ENCODE measurements around the gene STKLD1. TPM values are rescaled to one million over a fixed set of nuclear protein-coding genes. Genes with fewer than 3 reads are reported as not detected.

Gene STKLD1
- total and polyA plus RNA-seq, 5 donors from 2014 or later = 0.09 to 0.86 (median 0.18) TPM

GRCh38 chr9:133425049-133425632 lies 49.0 kb downstream of the STKLD1 start:
- Histone ChIP-seq H3K4me1 (ENCODE audit: control insufficient read depth, insufficient read depth, low read length, poor library complexity, severe bottlenecking) (no peaks in the 10 kb centered on the region), H3K9me3 (ENCODE audit: control insufficient read depth in 2 of 2, low read length in 2 of 2) (no peaks in the 10 kb centered on the region), H3K27ac (ENCODE audit: insufficient read depth, low read length, poor library complexity, severe bottlenecking) (no peak overlapping the region), H3K36me3 (ENCODE audit: control insufficient read depth, insufficient read depth, low read length) (no peaks in the 10 kb centered on the region), H3K27me3 (ENCODE audit: control insufficient read depth, insufficient read depth, low read length) (no peaks in the 10 kb centered on the region), H3K4me3 (ENCODE audit: low read depth, low read length) (no peak overlapping the region)
- no peaks in the 10 kb centered on the region for H3K9me3 Mint-ChIP-seq
- H3K27ac Mint-ChIP-seq = no peak overlapping the region
- no peaks in the 10 kb centered on the region for H3K36me3 Mint-ChIP-seq
- H3K4me1 Mint-ChIP-seq = peaks cover 0 to 14% (median 6%) of the 10 kb centered on the region in 4 donors
- DNase-seq (no peak), ATAC-seq (ENCODE audit: low read depth in 2 of 2) (no peak)
- no peak overlapping the region for H3K4me3 Mint-ChIP-seq
- H3K27me3 Mint-ChIP-seq = peaks cover 25% of the 10 kb centered on the region

- Histone ChIP-seq H3K4me3 (ENCODE audit: low read depth, low read length) (no peak overlapping the region), H3K9me3 (ENCODE audit: control insufficient read depth in 2 of 2, low read length in 2 of 2) (no peaks in the 10 kb centered on the region), H3K4me1 (ENCODE audit: control insufficient read depth, insufficient read depth, low read length, poor library complexity, severe bottlenecking) (no peaks in the 10 kb centered on the region), H3K36me3 (ENCODE audit: control insufficient read depth, insufficient read depth, low read length) (no peaks in the 10 kb centered on the region), H3K27ac (ENCODE audit: insufficient read depth, low read length, poor library complexity, severe bottlenecking) (no peak overlapping the region), H3K27me3 (ENCODE audit: control insufficient read depth, insufficient read depth, low read length) (no peaks in the 10 kb centered on the region)
- peaks cover 34% of the 10 kb centered on the region for H3K27me3 Mint-ChIP-seq
- ATAC-seq (ENCODE audit: low read depth in 2 of 2) (no peak), DNase-seq (no peak)
- H3K36me3 Mint-ChIP-seq = no peaks in the 10 kb centered on the region
- no peaks in the 10 kb centered on the region for H3K9me3 Mint-ChIP-seq
- H3K27ac Mint-ChIP-seq = no peak overlapping the region
- no peak overlapping the region for H3K4me3 Mint-ChIP-seq
- H3K4me1 Mint-ChIP-seq = peaks cover 0 to 16% (median 3%) of the 10 kb centered on the region in 4 donors
These were observed 49.8 kb downstream of the STKLD1 start for GRCh38 chr9:133426011-133426410.

- H3K27ac ChIP-seq (ENCODE audit: insufficient read depth, low read length, poor library complexity, severe bottlenecking) = no peak overlapping the region
- H3K4me3 ChIP-seq (ENCODE audit: low read depth, low read length) = no peak overlapping the region
- H3K9me3 Mint-ChIP-seq = no peaks in the 10 kb centered on the region
- H3K36me3 Mint-ChIP-seq = no peaks in the 10 kb centered on the region
- no peaks in the 10 kb centered on the region for H3K36me3 ChIP-seq (ENCODE audit: control insufficient read depth, insufficient read depth, low read length)
- no peak for ATAC-seq (ENCODE audit: low read depth in 2 of 2)
- no peaks in the 10 kb centered on the region for H3K4me1 ChIP-seq (ENCODE audit: control insufficient read depth, insufficient read depth, low read length, poor library complexity, severe bottlenecking)
- peaks cover 0 to 9% (median 0%) of the 10 kb centered on the region in 4 donors for H3K4me1 Mint-ChIP-seq
- H3K27me3 Mint-ChIP-seq = peaks cover 40% of the 10 kb centered on the region
- no peaks in the 10 kb centered on the region for H3K27me3 ChIP-seq (ENCODE audit: control insufficient read depth, insufficient read depth, low read length)
- peak overlapping the region in 3 of 4 donors; percentile 20 to 43 (median 22) for H3K4me3 Mint-ChIP-seq
- DNase-seq = no peak
- no peak overlapping the region for H3K27ac Mint-ChIP-seq
- H3K9me3 ChIP-seq (ENCODE audit: control insufficient read depth in 2 of 2, low read length in 2 of 2) = no peaks in the 10 kb centered on the region
These were observed 51.6 kb downstream of the STKLD1 start for GRCh38 chr9:133427658-133428348.

- Histone ChIP-seq H3K4me1 (ENCODE audit: control insufficient read depth, insufficient read depth, low read length, poor library complexity, severe bottlenecking) (no peaks in the 10 kb centered on the region), H3K9me3 (ENCODE audit: control insufficient read depth in 2 of 2, low read length in 2 of 2) (no peaks in the 10 kb centered on the region), H3K4me3 (ENCODE audit: low read depth, low read length) (no peak overlapping the region), H3K27me3 (ENCODE audit: control insufficient read depth, insufficient read depth, low read length) (no peaks in the 10 kb centered on the region), H3K27ac (ENCODE audit: insufficient read depth, low read length, poor library complexity, severe bottlenecking) (no peak overlapping the region), H3K36me3 (ENCODE audit: control insufficient read depth, insufficient read depth, low read length) (no peaks in the 10 kb centered on the region)
- Mint-ChIP-seq H3K4me1 (peaks cover 0 to 9% (median 0%) of the 10 kb centered on the region in 4 donors), H3K27ac (no peak overlapping the region), H3K4me3 (no peak overlapping the region), H3K27me3 (peaks cover 40% of the 10 kb centered on the region), H3K9me3 (peaks cover 0 to under 1% (median 0%) of the 10 kb centered on the region in 7 donors), H3K36me3 (no peaks in the 10 kb centered on the region)
- ATAC-seq (ENCODE audit: low read depth in 2 of 2) (no peak), DNase-seq (no peak)
These were observed 52.5 kb downstream of the STKLD1 start for GRCh38 chr9:133428617-133429101.

GRCh38 chr9:133429214-133429613 lies 53.0 kb downstream of the STKLD1 start:
- Mint-ChIP-seq H3K36me3 (no peaks in the 10 kb centered on the region), H3K4me3 (no peak overlapping the region)
- no peak overlapping the region for H3K4me3 ChIP-seq (ENCODE audit: low read depth, low read length)

GRCh38 chr9:133429641-133430161 lies 53.5 kb downstream of the STKLD1 start:
- no peak overlapping the region for H3K4me3 Mint-ChIP-seq
- H3K27me3 Mint-ChIP-seq = peaks cover 34% of the 10 kb centered on the region
- no peak for DNase-seq
- ATAC-seq (ENCODE audit: low read depth in 2 of 2) = peak; percentile 34 to 37
- H3K36me3 Mint-ChIP-seq = no peaks in the 10 kb centered on the region
- Histone ChIP-seq H3K27ac (ENCODE audit: insufficient read depth, low read length, poor library complexity, severe bottlenecking) (no peak overlapping the region), H3K4me3 (ENCODE audit: low read depth, low read length) (no peak overlapping the region), H3K4me1 (ENCODE audit: control insufficient read depth, insufficient read depth, low read length, poor library complexity, severe bottlenecking) (no peaks in the 10 kb centered on the region), H3K27me3 (ENCODE audit: control insufficient read depth, insufficient read depth, low read length) (no peaks in the 10 kb centered on the region), H3K36me3 (ENCODE audit: control insufficient read depth, insufficient read depth, low read length) (no peaks in the 10 kb centered on the region), H3K9me3 (ENCODE audit: control insufficient read depth in 2 of 2, low read length in 2 of 2) (no peaks in the 10 kb centered on the region)
- peaks cover 0 to 9% (median under 1%) of the 10 kb centered on the region in 4 donors for H3K4me1 Mint-ChIP-seq
- H3K9me3 Mint-ChIP-seq = peaks cover 0 to 2% (median 0%) of the 10 kb centered on the region in 7 donors
- H3K27ac Mint-ChIP-seq = no peak overlapping the region

More at GRCh38 chr9:133429214-133429613, 53.0 kb downstream of the STKLD1 start:
- H3K4me1 ChIP-seq (ENCODE audit: control insufficient read depth, insufficient read depth, low read length, poor library complexity, severe bottlenecking) = no peaks in the 10 kb centered on the region
- Mint-ChIP-seq H3K9me3 (peaks cover 0 to 2% (median 0%) of the 10 kb centered on the region in 7 donors), H3K4me1 (peaks cover 0 to 9% (median 0%) of the 10 kb centered on the region in 4 donors), H3K27ac (no peak overlapping the region), H3K27me3 (peaks cover 37% of the 10 kb centered on the region)
- ATAC-seq (ENCODE audit: low read depth in 2 of 2) (no peak), DNase-seq (no peak)
- no peaks in the 10 kb centered on the region for H3K9me3 ChIP-seq (ENCODE audit: control insufficient read depth in 2 of 2, low read length in 2 of 2)
- H3K27me3 ChIP-seq (ENCODE audit: control insufficient read depth, insufficient read depth, low read length) = no peaks in the 10 kb centered on the region
- H3K27ac ChIP-seq (ENCODE audit: insufficient read depth, low read length, poor library complexity, severe bottlenecking) = no peak overlapping the region
- H3K36me3 ChIP-seq (ENCODE audit: control insufficient read depth, insufficient read depth, low read length) = no peaks in the 10 kb centered on the region

- Histone ChIP-seq H3K27ac (ENCODE audit: insufficient read depth, low read length, poor library complexity, severe bottlenecking) (no peak overlapping the region), H3K9me3 (ENCODE audit: control insufficient read depth in 2 of 2, low read length in 2 of 2) (no peaks in the 10 kb centered on the region), H3K36me3 (ENCODE audit: control insufficient read depth, insufficient read depth, low read length) (no peaks in the 10 kb centered on the region), H3K27me3 (ENCODE audit: control insufficient read depth, insufficient read depth, low read length) (no peaks in the 10 kb centered on the region), H3K4me3 (ENCODE audit: low read depth, low read length) (no peak overlapping the region), H3K4me1 (ENCODE audit: control insufficient read depth, insufficient read depth, low read length, poor library complexity, severe bottlenecking) (no peaks in the 10 kb centered on the region)
- Mint-ChIP-seq H3K27ac (no peak overlapping the region), H3K4me3 (no peak overlapping the region), H3K4me1 (peaks cover 0 to 9% (median 1%) of the 10 kb centered on the region in 4 donors), H3K27me3 (peaks cover 34% of the 10 kb centered on the region), H3K9me3 (peaks cover 0 to 2% (median 0%) of the 10 kb centered on the region in 7 donors), H3K36me3 (no peaks in the 10 kb centered on the region)
- ATAC-seq (ENCODE audit: low read depth in 2 of 2) = no peak
- DNase-seq = no peak
These were observed 54.1 kb downstream of the STKLD1 start for GRCh38 chr9:133430244-133430643.
